Astrocyte of the cerebellum (primary cell): ENCODE data around the gene C19orf25.

ENCODE experiments used
- DNase-seq: peaks from one replicate; pipeline ENCODE4 v3.0.0-alpha.2; 2011; ENCODE audit warnings: low read depth
- H3K4me3 ChIP-seq: 2 replicates; pipeline ENCODE4 v1.5.1; 2011; ENCODE audit warnings: mild to moderate bottlenecking, low read depth, low read length, moderate library complexity
- CTCF ChIP-seq: IDR thresholded peaks from 2 replicates; pipeline ENCODE4 v1.5.1; 2012; ENCODE audit warnings: low read length, low read depth, moderate library complexity, mild to moderate bottlenecking; ENCODE audit errors: missing control alignments
- in situ Hi-C: cut with HindIII; loops from 2 replicates; pipeline ENCODE4 v1.10.0; 2017; ENCODE audit warnings: low sequenced_read_pairs

C19orf25 gene

GRCh38 chr19:1433119-1434039 lies 45.6 kb downstream of the C19orf25 start:
- DNase-seq, result no peak
- in situ Hi-C loops, result no loop called here
- H3K4me3 ChIP-seq, result no peak overlapping the region
- no peak for TF ChIP-seq CTCF

GRCh38 chr19:1432507-1432887 lies 46.5 kb downstream of the C19orf25 start:
- DNase-seq, result no peak
- H3K4me3 ChIP-seq, result no peak overlapping the region
- TF ChIP-seq CTCF, result no peak
- in situ Hi-C loops, result no loop called here

- in situ Hi-C loops, result no loop called here
- H3K4me3 ChIP-seq, result no peak overlapping the region
- TF ChIP-seq CTCF, result no peak
- no peak for DNase-seq
Observed at GRCh38 chr19:1431759-1432506, 47.1 kb downstream of the C19orf25 start.

- TF ChIP-seq CTCF, result no peak
- in situ Hi-C loops, result no loop called here
- no peak overlapping the region for H3K4me3 ChIP-seq
- no peak for DNase-seq
Observed at GRCh38 chr19:1430246-1430645, 48.8 kb downstream of the C19orf25 start.

- no peak overlapping the region for H3K4me3 ChIP-seq
- in situ Hi-C loops, result no loop called here
- no peak for TF ChIP-seq CTCF
- DNase-seq, result no peak
Observed at GRCh38 chr19:1429750-1430149, 49.3 kb downstream of the C19orf25 start.

- no peak for TF ChIP-seq CTCF
- no peak for DNase-seq
- no peak overlapping the region for H3K4me3 ChIP-seq
- in situ Hi-C loops, result no loop called here
Observed at GRCh38 chr19:1428738-1429391, 50.1 kb downstream of the C19orf25 start.
